Activated T-helper 2 cell treated with anti-CD3 and anti-CD28 coated beads, Interferon-gamma antibody, Interleukin-2, Interleukin-4, amounts not matched to agents 10 μg/mL and 5 μg/mL and 100 μg/mL, durations not matched to agents 14 hours and 24 hours and 36 hours (primary cell): Measurements from ENCODE around the gene FBXL3. TPM values are rescaled to one million over a fixed set of nuclear protein-coding genes. Genes with fewer than 3 reads are reported as not detected.

Source experiments
- total RNA-seq: library from RNA; stranded (reverse); gene quantifications from 2 replicates; pipeline ENCODE4 v1.2.3, GENCODE V29; 2022

FBXL3 gene
- total RNA-seq, 1 donor from 2014 or later = 38.2 TPM

Other genes with a start within 250 kb of the FBXL3 start
- gene KCTD12, start 140.8 kb downstream of the FBXL3 start, total RNA-seq = 12.7 and 13.2 TPM in 2 replicates
- not detected in 2 replicates for gene ACOD1, start 78.6 kb downstream of the FBXL3 start, total RNA-seq
- 13.5 and 15.8 TPM in 2 replicates for gene CLN5, start 35.1 kb downstream of the FBXL3 start, total RNA-seq